Activated naive CD8-positive, alpha-beta T cell treated with anti-CD3 and anti-CD28 coated beads, Interleukin-2, amount 10 ng/mL, durations not matched to agents 7 days and 5 days (primary cell): ENCODE results near the gene CLSTN3. TPM values are rescaled to one million over a fixed set of nuclear protein-coding genes. Genes with fewer than 3 reads are reported as not detected.
"Not testable (repeated sequence)": the region's sequence is repeated elsewhere in the genome, so short reads cannot be mapped to it uniquely, and the experiment has no call there.

Experiments
- ATAC-seq: fragments of 150-1000 bp; cut with Tn5 transposase; one replicate; pipeline ENCODE4 v1.10.0; 2021; ENCODE audit warnings: low read depth, moderate library complexity
- POLR2A ChIA-PET: fragments of 350-600 bp; sonication (Branson Sonifier 250); formaldehyde crosslinking; loops from one replicate; lab custom pipeline; 2021; ENCODE audit warnings: antibody characterized with exemption; lab: Charles Lee
- DNase-seq: peaks from one replicate; pipeline ENCODE4 v3.0.0; 2021
- H3K27ac Mint-ChIP-seq: one replicate; pipeline ENCODE4 v1.8.0; 2022; ENCODE audit warnings: mild to moderate bottlenecking, mixed read lengths
- H3K27me3 Mint-ChIP-seq: one replicate; pipeline ENCODE4 v1.8.0; 2022; ENCODE audit warnings: mild to moderate bottlenecking, moderate library complexity, mixed read lengths
- H3K36me3 Mint-ChIP-seq: one replicate; pipeline ENCODE4 v1.8.0; 2021; ENCODE audit warnings: mild to moderate bottlenecking, mixed read lengths
- H3K4me1 Mint-ChIP-seq: one replicate; pipeline ENCODE4 v1.8.0; 2021; ENCODE audit warnings: mixed read lengths
- H3K4me3 Mint-ChIP-seq: one replicate; pipeline ENCODE4 v1.8.0; 2022; ENCODE audit warnings: mild to moderate bottlenecking, moderate library complexity, mixed read lengths
- H3K9me3 Mint-ChIP-seq: one replicate; pipeline ENCODE4 v1.8.0; 2021; ENCODE audit warnings: mixed read lengths
- total RNA-seq, 2 experiments: library from RNA; stranded (reverse); gene quantifications; one replicate each; pipeline ENCODE4 v1.2.3, GENCODE V29; 2021

The CLSTN3 gene
- total RNA-seq, 2 experiments from 2014 or later = 99.3 to 104 TPM

DNA sequence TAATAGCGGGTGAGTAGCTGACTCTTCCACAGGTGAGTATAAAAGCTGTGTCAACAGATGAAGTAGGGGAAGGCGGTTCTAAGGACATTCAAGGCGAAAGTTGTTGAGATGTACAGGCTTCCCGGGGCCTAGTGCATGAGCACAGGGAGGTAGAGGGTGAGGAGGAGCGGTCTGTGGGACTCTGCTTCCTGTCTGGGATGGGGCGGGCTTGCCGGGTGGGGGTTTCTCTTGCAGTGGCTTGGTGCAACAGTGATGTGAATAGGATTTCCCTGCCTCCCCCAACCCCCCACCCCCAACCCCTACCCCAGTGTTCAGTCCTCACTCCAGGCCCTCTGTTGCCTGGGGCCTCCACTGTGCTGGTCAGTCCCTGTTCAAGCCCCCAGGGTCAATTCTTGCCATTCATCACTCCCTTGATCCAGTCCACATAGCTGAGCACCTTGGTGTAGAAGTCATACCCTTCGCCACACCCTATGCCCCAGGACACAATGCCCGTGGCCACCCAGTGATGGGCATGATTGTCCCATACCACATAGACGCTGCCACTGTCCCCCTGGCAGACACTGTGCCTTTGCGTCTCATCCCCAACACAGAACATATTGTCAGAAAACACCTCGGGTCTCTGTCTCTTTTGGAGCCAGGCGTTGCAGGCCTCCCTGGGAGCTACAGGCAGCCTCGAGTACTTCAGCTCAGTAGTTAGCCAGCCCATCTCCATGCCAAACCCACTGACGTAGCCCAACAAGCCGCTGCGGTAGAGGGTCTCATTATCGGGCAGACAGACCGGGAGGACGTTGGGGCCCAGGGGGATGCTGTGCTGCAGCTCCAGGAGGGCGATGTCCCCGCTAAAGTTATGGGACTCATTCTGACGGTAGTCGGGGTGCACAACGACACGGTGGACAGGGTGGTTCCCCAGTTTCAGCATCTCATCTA, 33.9 kb upstream of the CLSTN3 start:
- no peak for DNase-seq
- no peaks in the 10 kb centered on the region for H3K27me3 Mint-ChIP-seq
- no peak overlapping the region for H3K4me3 Mint-ChIP-seq
- no peaks in the 10 kb centered on the region for H3K9me3 Mint-ChIP-seq
- peaks cover 11% of the 10 kb centered on the region for H3K36me3 Mint-ChIP-seq
- POLR2A ChIA-PET = interaction anchor here (1.0 to 4.9 kb wide), 2 partner anchors 12 to 229 kb away, joined by 3 to 17 read pairs; no protein-coding TSS in a partner anchor
- H3K27ac Mint-ChIP-seq = no peak overlapping the region
- ATAC-seq = no peak
- peaks cover 10% of the 10 kb centered on the region for H3K4me1 Mint-ChIP-seq

DNA sequence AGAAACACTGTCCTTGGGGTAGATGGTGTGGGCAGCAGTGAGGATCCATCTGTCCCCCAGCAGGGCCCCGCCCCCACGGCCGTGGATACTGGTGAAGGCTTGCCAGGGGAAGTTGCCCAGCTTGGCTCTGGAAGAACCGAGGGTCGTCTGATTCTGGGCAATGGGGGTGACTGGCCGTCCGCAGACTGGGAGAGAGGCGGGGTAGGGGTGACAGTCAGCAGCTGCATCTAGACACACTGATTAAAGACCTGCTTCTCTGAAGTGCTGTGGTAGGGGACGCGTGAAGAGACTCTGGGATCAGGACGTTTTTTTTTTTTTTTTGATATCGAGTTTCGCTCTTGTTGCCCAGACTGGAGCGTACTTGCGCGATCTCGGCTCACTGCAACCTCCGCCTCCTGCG, 33.2 kb upstream of the CLSTN3 start:
- no peak for DNase-seq
- H3K36me3 Mint-ChIP-seq = peaks cover 11% of the 10 kb centered on the region
- H3K27me3 Mint-ChIP-seq = no peaks in the 10 kb centered on the region
- peaks cover 8% of the 10 kb centered on the region for H3K4me1 Mint-ChIP-seq
- no peak for ATAC-seq
- H3K9me3 Mint-ChIP-seq = no peaks in the 10 kb centered on the region
- POLR2A ChIA-PET = interaction anchor here (4.9 kb wide), 1 partner anchor 11 kb away, joined by 17 read pairs; no protein-coding TSS in a partner anchor
- H3K27ac Mint-ChIP-seq = no peak overlapping the region
- H3K4me3 Mint-ChIP-seq = no peak overlapping the region

DNA sequence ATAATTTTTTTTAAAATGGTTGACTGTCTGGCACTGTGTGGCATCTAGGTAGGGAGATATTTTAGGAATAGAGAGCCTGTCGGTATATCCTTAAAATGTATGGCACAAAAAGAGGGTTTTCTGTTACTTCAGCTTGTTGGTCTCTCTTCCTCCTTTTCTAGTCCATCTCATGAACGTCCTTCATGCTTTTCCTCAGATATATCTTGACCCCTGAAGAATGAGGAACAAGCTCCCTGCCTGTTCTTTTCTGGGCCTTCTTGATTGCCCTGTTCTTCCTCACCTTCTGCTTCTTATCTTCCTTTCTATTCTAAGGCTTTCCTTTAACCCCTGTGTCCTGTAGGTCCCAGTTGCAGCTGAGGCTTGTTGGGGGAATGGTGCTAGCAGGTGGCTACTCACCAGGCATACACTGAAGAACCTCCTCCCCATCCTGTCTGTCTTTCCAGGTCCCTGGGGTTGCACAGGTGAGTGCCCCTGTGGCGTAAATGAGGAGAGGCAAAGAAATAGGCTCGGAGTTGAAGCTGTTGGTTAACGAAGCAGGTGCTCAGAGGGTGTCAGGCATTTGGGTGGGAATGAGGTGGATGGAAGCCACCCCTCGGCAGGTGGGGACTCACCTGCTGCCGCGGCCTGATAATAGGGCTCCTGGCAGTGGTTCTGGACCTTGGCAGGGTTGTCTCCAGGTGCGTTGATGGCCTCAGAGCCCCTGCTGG, 30.7 kb upstream of the CLSTN3 start:
- Mint-ChIP-seq H3K27ac (no peak overlapping the region), H3K4me3 (no peak overlapping the region), H3K4me1 (peaks cover 23% of the 10 kb centered on the region), H3K9me3 (no peaks in the 10 kb centered on the region), H3K27me3 (no peaks in the 10 kb centered on the region), H3K36me3 (peaks cover 28% of the 10 kb centered on the region)
- no peak for DNase-seq
- POLR2A ChIA-PET = interaction anchor here (0.6 to 0.7 kb wide), 3 partner anchors 9 to 344 kb away, joined by 3 read pairs; no protein-coding TSS in a partner anchor
- ATAC-seq = no peak

DNA sequence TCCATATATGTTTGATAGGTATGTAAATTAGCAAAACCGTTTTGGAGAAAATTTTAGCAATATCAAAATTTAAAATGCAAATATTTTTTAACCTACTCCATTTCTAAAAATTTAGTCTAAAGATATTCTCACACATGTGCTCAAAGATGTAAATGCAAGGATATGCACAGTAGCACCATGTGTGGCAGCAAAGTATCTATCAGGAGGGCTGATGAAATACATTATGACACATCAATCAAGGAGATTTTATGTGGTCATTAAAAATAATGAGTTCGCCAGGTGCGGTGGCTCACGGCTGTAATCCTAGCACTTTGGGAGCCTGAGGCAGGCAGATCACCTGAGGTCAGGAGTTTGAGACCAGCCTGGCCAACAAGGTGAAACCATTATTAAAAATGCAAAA, 29.9 kb upstream of the CLSTN3 start:
- H3K9me3 Mint-ChIP-seq = no peaks in the 10 kb centered on the region
- peaks cover 23% of the 10 kb centered on the region for H3K4me1 Mint-ChIP-seq
- H3K36me3 Mint-ChIP-seq = peaks cover 33% of the 10 kb centered on the region
- H3K27me3 Mint-ChIP-seq = no peaks in the 10 kb centered on the region
- POLR2A ChIA-PET = no interaction called here
- DNase-seq (no peak), ATAC-seq (no peak)
- H3K27ac Mint-ChIP-seq = no peak overlapping the region
- H3K4me3 Mint-ChIP-seq = no peak overlapping the region

DNA sequence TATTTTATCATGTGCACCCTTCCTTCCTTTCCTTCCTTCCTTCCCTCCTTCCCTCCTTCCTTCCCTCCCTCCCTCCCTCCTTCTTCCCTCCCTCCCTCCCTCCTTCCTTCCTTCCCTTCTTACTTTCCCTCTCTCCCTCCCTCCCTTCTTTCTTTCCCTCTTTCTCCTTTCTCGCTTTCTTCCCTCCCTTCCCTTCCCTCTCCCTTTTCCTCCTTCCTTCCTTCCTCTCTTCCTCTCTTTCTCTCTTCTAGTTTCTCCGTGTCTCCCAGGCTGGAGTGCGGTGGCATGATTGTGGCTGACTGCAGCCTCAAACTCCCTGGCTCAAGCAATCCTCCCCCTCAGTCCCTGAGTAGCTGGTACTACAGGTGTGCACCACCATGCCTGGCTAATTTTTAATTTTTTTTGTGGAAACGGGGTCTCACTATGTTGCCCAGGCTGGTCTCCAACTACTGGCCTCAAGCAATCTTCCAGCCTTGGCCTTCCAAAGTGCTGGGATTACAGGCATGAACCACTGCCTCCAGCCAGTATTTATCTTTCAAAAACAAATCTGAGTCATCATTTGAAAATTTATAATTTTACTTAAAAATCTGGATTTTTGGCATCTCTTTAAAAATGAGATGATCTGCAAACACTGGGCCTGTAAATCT, 29.0 kb upstream of the CLSTN3 start:
- no peak for DNase-seq
- H3K9me3 Mint-ChIP-seq = peaks cover 7% of the 10 kb centered on the region
- H3K4me3 Mint-ChIP-seq = no peak overlapping the region
- no peaks in the 10 kb centered on the region for H3K27me3 Mint-ChIP-seq
- peaks cover 28% of the 10 kb centered on the region for H3K4me1 Mint-ChIP-seq
- no peak for ATAC-seq
- no peak overlapping the region for H3K27ac Mint-ChIP-seq
- POLR2A ChIA-PET = no interaction called here
- H3K36me3 Mint-ChIP-seq = peaks cover 42% of the 10 kb centered on the region

DNA sequence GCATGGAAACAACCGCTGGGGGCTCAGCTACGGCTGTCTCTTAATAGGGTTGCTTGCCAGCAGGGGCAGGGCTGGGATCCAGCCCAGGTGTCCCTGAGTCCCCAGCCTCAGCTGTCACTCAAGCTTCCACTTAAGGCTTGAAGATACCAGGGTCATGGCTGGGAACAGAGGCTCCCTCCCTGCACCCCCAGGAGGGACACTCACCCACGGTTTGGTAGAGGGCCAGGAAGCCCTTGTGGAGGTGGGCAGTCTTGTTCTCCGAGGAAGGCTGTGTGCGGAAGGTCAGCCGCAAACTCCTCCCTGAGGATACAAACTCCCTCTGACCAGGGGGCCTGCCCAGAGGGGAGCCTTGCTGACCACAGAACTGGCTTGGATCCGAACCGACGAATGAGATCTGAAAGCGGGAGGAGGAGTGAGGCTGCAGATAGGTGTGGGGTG, 28.5 kb upstream of the CLSTN3 start:
- peak overlapping the region; percentile 25 for H3K27ac Mint-ChIP-seq
- ATAC-seq (no peak), DNase-seq (no peak)
- H3K4me1 Mint-ChIP-seq = peaks cover 31% of the 10 kb centered on the region
- H3K4me3 Mint-ChIP-seq = no peak overlapping the region
- POLR2A ChIA-PET = no interaction called here
- H3K27me3 Mint-ChIP-seq = no peaks in the 10 kb centered on the region
- H3K36me3 Mint-ChIP-seq = peaks cover 48% of the 10 kb centered on the region
- peaks cover 9% of the 10 kb centered on the region for H3K9me3 Mint-ChIP-seq

DNA sequence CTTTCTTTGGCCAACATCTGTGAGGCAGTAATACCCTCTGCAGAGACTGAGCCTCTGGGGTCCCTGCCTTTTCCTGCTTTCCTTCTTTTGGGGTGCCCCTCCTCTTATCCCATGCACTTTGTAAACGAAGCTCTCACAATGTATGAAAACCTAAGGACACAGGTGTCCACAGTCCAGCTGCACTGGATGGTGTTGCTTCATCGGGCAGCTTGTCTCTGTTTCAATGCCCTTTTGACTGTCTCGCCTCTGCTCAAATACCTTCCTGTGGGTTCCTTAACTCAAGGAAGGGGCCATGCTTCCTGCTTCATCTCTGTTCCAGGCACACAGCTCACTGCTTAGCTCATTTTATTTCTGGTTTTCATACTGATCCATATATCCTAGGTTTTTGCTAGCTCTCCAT, 27.6 kb upstream of the CLSTN3 start:
- peaks cover 50% of the 10 kb centered on the region for H3K36me3 Mint-ChIP-seq

DNA sequence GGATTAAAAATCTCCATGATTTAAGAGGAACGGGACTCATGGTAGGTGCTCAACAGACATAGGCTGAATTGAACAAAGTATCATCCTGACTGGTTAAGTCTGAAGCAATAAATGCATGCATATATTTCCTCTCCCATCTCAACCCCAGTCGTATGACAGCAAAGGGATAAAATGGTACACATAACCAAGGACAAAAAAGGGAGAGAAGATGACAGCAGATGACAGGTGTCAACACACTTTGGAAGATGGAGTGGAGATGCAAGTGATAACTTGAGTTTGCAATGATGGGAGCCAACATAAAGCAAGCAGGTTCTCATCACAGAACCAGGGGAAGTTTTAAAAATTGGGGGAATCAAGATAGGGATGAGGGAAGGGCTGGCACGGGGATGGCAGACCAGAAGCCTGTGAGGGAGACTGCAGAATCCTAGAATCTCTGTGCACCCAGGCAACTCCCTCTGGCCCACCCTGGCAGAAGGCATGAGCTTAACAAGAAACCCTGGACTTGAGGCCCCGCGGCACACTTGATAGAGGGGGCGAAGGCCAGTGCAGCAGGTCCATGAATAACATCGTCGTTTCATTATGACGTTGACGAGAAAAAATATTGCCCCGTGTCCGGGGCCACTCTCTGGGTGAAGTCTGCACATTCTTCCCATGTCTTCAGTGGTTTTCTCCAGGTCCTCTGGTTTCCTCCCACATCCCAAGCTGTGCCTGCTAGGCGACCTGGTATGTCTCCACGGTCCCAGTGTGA, 26.2 kb upstream of the CLSTN3 start:
- no peak for DNase-seq
- POLR2A ChIA-PET = interaction anchor here (1.8 kb wide), 1 partner anchor 160 kb away, joined by 8 read pairs; the partner anchor contains the start of genes C12orf57 and RNU7-1
- no peak for ATAC-seq
- H3K27me3 Mint-ChIP-seq = no peaks in the 10 kb centered on the region
- peaks cover 43% of the 10 kb centered on the region for H3K36me3 Mint-ChIP-seq
- no peak overlapping the region for H3K4me3 Mint-ChIP-seq
- H3K9me3 Mint-ChIP-seq = peaks cover 9% of the 10 kb centered on the region
- peaks cover 39% of the 10 kb centered on the region for H3K4me1 Mint-ChIP-seq
- no peak overlapping the region for H3K27ac Mint-ChIP-seq

More for the DNA sequence above, 27.6 kb upstream of the CLSTN3 start:
- Mint-ChIP-seq H3K27me3 (no peaks in the 10 kb centered on the region), H3K4me3 (no peak overlapping the region), H3K9me3 (peaks cover 9% of the 10 kb centered on the region), H3K27ac (peak overlapping the region; percentile 40), H3K4me1 (peaks cover 36% of the 10 kb centered on the region)
- POLR2A ChIA-PET = interaction anchor here (0.6 to 1.3 kb wide), 3 partner anchors 9 to 1001 kb away, joined by 3 read pairs; partner anchors contain the start of gene LPCAT3
- no peak for ATAC-seq
- DNase-seq = no peak

DNA sequence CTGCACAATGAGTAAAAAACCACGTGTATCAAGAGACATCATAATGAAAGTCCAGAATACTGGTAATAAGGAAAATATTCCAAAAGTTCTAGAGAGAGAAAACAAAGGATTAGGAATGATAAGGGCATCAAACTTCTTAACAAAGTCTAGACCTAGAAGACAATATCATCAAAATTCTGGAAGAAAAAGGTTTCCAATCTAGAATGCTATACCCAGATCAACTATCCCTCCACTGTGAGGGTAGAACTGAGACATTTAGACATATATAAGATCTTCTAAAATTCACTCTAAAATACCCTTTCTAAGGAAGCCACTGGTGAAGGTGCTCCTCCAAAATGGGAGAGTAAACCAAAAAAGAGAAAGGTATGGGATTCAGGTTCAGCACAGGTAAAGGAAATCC, 24.1 kb upstream of the CLSTN3 start:
- Mint-ChIP-seq H3K9me3 (peaks cover 9% of the 10 kb centered on the region), H3K4me3 (peak overlapping the region; percentile 27), H3K27ac (no peak overlapping the region), H3K4me1 (peaks cover 51% of the 10 kb centered on the region), H3K27me3 (no peaks in the 10 kb centered on the region), H3K36me3 (peaks cover 39% of the 10 kb centered on the region)
- ATAC-seq (no peak), DNase-seq (no peak)
- POLR2A ChIA-PET = interaction anchor here (1.8 to 7.6 kb wide), 2 partner anchors 161 to 162 kb away, joined by 8 to 117 read pairs; partner anchors contain the start of genes C12orf57 and RNU7-1

DNA sequence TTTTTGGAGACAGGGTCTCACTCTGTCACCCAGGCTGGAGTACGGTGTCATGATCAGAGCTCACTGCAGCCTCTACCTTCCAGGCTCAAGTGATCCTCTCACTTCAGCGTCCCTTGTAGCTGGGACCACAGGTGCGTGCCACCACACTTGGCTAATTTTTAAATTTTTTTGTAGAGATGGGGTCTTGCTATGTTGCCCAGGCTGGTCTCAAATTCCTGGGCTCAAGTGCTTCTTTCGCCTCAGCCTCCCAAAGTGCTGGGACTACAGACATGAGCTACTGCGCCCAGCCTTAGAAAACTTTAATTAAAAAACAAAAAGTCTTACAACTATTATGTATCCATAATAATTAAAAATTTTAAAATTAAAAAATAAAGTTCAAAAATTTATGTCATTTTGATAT, 23.0 kb upstream of the CLSTN3 start:
- not testable (repeated sequence) for H3K27ac Mint-ChIP-seq, H3K9me3 Mint-ChIP-seq, ATAC-seq, H3K27me3 Mint-ChIP-seq, DNase-seq
- peaks cover 41% of the 10 kb centered on the region for H3K36me3 Mint-ChIP-seq
- peak overlapping the region; percentile 59 for H3K4me3 Mint-ChIP-seq
- peaks cover 50% of the 10 kb centered on the region for H3K4me1 Mint-ChIP-seq
- POLR2A ChIA-PET = interaction anchor here (1.0 to 7.6 kb wide), 17 partner anchors 12 to 533 kb away, joined by 3 to 117 read pairs (median 7); partner anchors contain the start of genes C12orf57, COPS7A, EMG1 and LPCAT3

DNA sequence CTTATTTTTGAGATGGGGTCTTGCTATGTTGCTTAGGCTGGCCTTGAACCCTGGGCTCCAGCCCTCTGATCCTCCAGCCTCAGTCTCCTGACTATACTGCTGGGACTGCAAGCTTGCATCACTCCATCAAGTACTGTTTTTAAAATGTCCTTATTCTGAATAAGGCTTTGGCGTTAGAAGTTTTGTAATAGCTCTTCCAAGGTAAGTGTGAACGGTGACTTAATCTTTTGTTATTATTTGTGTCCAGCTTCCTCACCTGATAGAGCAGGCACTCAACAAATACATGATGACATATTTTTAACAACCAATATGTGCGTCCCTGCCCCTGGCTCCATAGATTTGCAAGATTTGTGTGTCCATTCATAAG, 22.6 kb upstream of the CLSTN3 start:
- H3K9me3 Mint-ChIP-seq = peaks cover 9% of the 10 kb centered on the region
- H3K4me1 Mint-ChIP-seq = peaks cover 46% of the 10 kb centered on the region
- ATAC-seq (no peak), DNase-seq (no peak)
- POLR2A ChIA-PET = interaction anchor here (0.9 to 7.6 kb wide), 23 partner anchors 13 to 533 kb away, joined by 3 to 117 read pairs (median 6); partner anchors contain the start of genes C12orf57, CDCA3, COPS7A and EMG1
- peak overlapping the region; percentile 95 for H3K27ac Mint-ChIP-seq
- H3K4me3 Mint-ChIP-seq = peak overlapping the region; percentile 96
- H3K27me3 Mint-ChIP-seq = no peaks in the 10 kb centered on the region
- peaks cover 39% of the 10 kb centered on the region for H3K36me3 Mint-ChIP-seq
